Ishikawa (cell line): Measurements from ENCODE around the gene SVBP.

ENCODE experiments used
- CEBPB ChIP-seq: IDR thresholded peaks from 2 replicates; pipeline ENCODE4 v1.6.1; 2012
- CREB1 ChIP-seq: IDR thresholded peaks from 2 replicates; pipeline ENCODE4 v1.6.1; 2012; ENCODE audit warnings: low read depth
- EGR1 ChIP-seq: IDR thresholded peaks from 2 replicates; pipeline ENCODE4 v1.6.1; 2012
- EP300 ChIP-seq: IDR thresholded peaks from 2 replicates; pipeline ENCODE4 v1.6.1; 2012; ENCODE audit warnings: borderline replicate concordance
- FOXM1 ChIP-seq: IDR thresholded peaks from 2 replicates; pipeline ENCODE4 v1.6.1; 2012; ENCODE audit warnings: low read depth, borderline replicate concordance
- RAD21 ChIP-seq: IDR thresholded peaks from 2 replicates; pipeline ENCODE4 v1.6.1; 2012; ENCODE audit warnings: low read depth
- TAF1 ChIP-seq: IDR thresholded peaks from 2 replicates; pipeline ENCODE4 v1.6.1; 2012; ENCODE audit warnings: low read depth, mild to moderate bottlenecking
- TCF12 ChIP-seq: IDR thresholded peaks from 2 replicates; pipeline ENCODE4 v1.6.1; 2012; ENCODE audit warnings: low read depth
- TEAD4 ChIP-seq: IDR thresholded peaks from 2 replicates; pipeline ENCODE4 v1.6.1; 2012
- YY1 ChIP-seq: IDR thresholded peaks from 2 replicates; pipeline ENCODE4 v1.6.1; 2012; ENCODE audit warnings: low read depth
- ZBTB7A ChIP-seq: IDR thresholded peaks from 2 replicates; pipeline ENCODE4 v1.6.1; 2012; ENCODE audit warnings: low read depth
- TF ChIP-seq, protein P1 (sequence below): IDR thresholded peaks from 2 replicates; pipeline ENCODE4 v1.6.1; 2012; ENCODE audit warnings: low read depth, mild to moderate bottlenecking
- TF ChIP-seq, protein P2 (sequence below): IDR thresholded peaks from 2 replicates; pipeline ENCODE4 v1.6.1; 2012
- TF ChIP-seq, protein P3 (sequence below): IDR thresholded peaks from 2 replicates; pipeline ENCODE4 v1.6.1; 2012

The SVBP gene

DNA sequence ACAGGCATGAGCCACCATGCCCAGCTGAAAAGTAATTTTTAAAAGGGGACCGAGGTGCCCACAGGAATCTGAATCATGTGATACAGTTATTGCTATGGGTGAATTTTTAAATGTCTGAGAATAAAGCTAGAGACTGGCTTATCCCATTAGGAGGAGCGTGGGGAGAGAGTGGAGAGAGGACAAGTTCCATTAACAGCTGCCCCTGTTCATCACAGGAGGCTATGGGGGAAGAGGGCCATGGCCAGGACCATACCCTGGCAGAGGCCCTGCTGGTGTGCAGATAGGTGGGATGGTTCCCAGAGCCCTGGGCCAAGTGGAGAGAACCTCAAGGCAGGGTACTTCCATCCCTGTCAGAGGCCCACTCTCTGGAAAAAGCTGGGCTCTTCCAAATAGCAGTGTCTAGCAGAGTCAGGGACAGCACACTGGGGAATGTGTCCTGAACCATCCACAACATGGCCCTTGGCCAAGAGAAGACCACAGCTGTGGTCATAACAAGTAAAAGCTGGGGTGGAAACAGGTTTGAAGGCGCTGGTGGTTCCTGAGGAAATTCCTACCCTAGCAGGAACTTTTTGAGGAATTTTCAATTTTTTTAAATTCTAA lies 15.5 kb upstream of the SVBP start:
- TF ChIP-seq YY1 = no peak
- TF ChIP-seq, protein P1, sequence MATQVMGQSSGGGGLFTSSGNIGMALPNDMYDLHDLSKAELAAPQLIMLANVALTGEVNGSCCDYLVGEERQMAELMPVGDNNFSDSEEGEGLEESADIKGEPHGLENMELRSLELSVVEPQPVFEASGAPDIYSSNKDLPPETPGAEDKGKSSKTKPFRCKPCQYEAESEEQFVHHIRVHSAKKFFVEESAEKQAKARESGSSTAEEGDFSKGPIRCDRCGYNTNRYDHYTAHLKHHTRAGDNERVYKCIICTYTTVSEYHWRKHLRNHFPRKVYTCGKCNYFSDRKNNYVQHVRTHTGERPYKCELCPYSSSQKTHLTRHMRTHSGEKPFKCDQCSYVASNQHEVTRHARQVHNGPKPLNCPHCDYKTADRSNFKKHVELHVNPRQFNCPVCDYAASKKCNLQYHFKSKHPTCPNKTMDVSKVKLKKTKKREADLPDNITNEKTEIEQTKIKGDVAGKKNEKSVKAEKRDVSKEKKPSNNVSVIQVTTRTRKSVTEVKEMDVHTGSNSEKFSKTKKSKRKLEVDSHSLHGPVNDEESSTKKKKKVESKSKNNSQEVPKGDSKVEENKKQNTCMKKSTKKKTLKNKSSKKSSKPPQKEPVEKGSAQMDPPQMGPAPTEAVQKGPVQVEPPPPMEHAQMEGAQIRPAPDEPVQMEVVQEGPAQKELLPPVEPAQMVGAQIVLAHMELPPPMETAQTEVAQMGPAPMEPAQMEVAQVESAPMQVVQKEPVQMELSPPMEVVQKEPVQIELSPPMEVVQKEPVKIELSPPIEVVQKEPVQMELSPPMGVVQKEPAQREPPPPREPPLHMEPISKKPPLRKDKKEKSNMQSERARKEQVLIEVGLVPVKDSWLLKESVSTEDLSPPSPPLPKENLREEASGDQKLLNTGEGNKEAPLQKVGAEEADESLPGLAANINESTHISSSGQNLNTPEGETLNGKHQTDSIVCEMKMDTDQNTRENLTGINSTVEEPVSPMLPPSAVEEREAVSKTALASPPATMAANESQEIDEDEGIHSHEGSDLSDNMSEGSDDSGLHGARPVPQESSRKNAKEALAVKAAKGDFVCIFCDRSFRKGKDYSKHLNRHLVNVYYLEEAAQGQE = no peak
- no peak for TF ChIP-seq ZBTB7A
- TF ChIP-seq, protein P2, sequence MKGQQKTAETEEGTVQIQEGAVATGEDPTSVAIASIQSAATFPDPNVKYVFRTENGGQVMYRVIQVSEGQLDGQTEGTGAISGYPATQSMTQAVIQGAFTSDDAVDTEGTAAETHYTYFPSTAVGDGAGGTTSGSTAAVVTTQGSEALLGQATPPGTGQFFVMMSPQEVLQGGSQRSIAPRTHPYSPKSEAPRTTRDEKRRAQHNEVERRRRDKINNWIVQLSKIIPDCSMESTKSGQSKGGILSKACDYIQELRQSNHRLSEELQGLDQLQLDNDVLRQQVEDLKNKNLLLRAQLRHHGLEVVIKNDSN = no peak

DNA sequence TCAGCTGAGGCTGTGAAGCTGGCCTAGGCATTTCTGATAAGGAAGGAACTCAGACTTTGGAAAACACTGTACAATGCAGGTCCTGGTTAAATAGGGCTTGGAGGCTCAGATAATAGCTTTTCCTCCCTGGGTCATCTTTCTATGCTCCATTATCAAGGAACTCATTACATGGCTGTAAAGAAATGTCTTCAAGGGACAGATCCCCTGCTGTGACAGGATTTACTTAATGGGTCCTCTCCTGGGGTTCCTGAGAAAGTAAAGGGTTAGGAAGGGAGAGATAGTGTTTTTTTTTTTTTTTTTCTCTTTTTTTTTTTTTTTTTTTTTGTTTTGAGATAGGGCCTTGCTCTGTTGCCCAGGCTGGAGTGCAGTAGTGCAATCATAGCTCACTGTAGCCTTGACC lies 14.1 kb upstream of the SVBP start:
- TF ChIP-seq FOXM1 (no peak), ZBTB7A (no peak), EGR1 (no peak), YY1 (no peak), EP300 (no peak), TEAD4 (no peak), TAF1 (no peak)
- TF ChIP-seq, protein P1 = no peak

DNA sequence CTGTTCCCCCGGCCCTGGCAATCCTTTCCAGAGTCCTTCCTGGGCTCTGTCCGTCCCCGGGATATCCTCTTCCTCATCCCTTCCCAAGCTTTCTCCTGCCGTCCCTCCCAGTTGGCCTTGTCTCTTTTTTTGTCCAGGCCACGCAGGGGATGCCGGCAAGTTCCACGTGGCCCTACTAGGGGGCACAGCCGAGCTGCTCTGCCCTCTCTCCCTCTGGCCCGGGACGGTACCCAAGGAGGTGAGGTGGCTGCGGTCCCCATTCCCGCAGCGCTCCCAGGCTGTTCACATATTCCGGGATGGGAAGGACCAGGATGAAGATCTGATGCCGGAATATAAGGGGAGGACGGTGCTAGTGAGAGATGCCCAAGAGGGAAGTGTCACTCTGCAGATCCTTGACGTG lies 13.4 kb upstream of the SVBP start:
- TF ChIP-seq RAD21 = no peak
- no peak for TF ChIP-seq TCF12
- TF ChIP-seq EGR1 = no peak
- TF ChIP-seq FOXM1 = no peak
- no peak for TF ChIP-seq EP300
- no peak for TF ChIP-seq ZBTB7A

DNA sequence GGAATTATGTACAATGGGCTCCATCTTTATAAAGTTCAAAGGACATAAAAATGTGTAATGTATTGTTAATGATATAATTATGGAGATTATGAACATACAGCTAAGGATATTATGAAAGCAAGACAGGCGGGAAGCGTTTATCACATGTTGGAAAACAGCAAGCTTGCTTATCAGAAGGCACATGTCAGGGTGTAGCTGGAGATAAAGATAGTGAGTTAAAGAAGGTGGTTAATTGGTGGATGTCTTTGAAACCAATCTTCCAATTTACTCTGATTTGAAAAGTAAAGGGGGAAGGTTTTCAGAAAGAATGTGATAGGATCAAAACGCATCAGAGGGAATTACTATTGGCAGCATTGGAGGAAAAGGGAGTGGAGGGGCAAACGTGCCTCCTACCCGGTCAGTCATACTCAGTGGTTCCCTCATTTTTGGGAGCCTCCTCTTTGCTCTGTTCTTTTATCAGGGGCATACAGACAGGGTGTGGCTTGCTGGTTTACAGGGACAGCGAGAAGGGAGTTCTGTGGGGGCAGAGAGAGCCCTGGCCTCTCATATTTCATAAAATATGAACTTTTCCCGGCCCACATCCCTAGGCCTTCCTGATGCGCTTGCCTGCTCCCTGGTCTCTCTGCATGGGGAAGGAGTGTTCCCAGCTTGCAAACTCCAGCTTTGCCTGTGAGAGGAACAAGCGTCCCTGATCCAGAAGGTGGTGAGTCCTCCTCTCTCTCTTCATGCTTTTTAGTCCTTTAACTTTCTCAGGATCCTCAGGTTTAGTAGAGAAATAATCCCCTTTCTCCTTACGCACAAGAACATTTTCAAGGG lies 8.0 kb upstream of the SVBP start:
- TF ChIP-seq TEAD4 (no peak), CEBPB (no peak), ZBTB7A (no peak), TCF12 (no peak), CREB1 (no peak)
- TF ChIP-seq, protein P3, sequence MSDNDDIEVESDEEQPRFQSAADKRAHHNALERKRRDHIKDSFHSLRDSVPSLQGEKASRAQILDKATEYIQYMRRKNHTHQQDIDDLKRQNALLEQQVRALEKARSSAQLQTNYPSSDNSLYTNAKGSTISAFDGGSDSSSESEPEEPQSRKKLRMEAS = no peak

DNA sequence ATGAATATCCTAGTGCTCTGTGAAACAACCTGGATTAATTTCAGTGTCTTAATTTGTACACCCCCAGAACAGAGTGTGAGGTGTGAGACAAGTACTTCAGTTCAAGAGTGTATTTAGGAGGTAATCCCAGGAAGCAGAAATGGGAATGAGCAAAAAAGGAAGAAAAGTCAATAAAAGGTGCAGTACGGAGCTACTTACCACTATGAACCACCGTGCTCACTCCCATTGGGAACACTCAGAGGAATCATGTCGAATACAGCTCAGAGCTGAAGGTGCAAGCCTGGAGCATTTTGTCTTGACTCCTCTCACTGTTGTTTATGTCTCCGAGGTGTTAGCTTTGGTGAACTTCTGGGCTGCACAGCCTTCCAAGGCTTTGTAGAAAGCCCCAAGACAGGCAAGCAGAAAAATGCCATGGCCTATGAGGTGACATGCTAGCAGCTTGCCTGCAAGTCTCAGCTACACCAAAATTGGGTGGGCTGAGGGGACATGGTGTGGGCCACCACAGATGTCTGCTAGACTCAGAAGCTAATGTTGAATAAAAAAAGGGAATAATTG lies 7.4 kb upstream of the SVBP start:
- TF ChIP-seq YY1 (no peak), EP300 (no peak), CREB1 (no peak), TEAD4 (no peak), FOXM1 (no peak), CEBPB (no peak), ZBTB7A (no peak), TCF12 (no peak), EGR1 (no peak)
- TF ChIP-seq, protein P1 = no peak
- TF ChIP-seq, protein P2 = no peak
- TF ChIP-seq, protein P3 = no peak
